RWPE2 (cell line): ENCODE results near the gene OPRL1.
"Not testable (repeated sequence)": the region's sequence is repeated elsewhere in the genome, so short reads cannot be mapped to it uniquely, and the experiment has no call there.

Experiments
- ATAC-seq: fragments of 200-7000 bp; cut with Tn5 transposase; 3 replicates; pipeline ENCODE4 v1.9.1; 2021; ENCODE audit warnings: low read depth
- DNase-seq: peaks from one replicate; pipeline ENCODE4 v3.0.0-alpha.2; 2020; ENCODE audit warnings: low spot score
- H3K27ac ChIP-seq: fragments of 450-650 bp; 2 replicates; pipeline ENCODE4 v1.5.1; 2017; ENCODE audit warnings: mild to moderate bottlenecking; ENCODE audit not compliant: poor library complexity, severe bottlenecking
- H3K27me3 ChIP-seq: fragments of 250-450 bp; sonication (Bioruptor Pico); 2 replicates; pipeline ENCODE4 v1.5.1; 2021; ENCODE audit warnings: mild to moderate bottlenecking, moderate library complexity; ENCODE audit not compliant: insufficient read depth, poor library complexity, severe bottlenecking
- H3K36me3 ChIP-seq: fragments of 250-450 bp; sonication (Bioruptor Pico); 2 replicates; pipeline ENCODE4 v1.5.1; 2020; ENCODE audit warnings: low read depth, mild to moderate bottlenecking, moderate library complexity
- H3K4me1 ChIP-seq: fragments of 250-450 bp; sonication (Bioruptor Pico); 2 replicates; pipeline ENCODE4 v1.5.1; 2021; ENCODE audit warnings: mild to moderate bottlenecking, moderate library complexity; ENCODE audit not compliant: insufficient read depth, poor library complexity, severe bottlenecking
- H3K4me3 ChIP-seq: fragments of 250-450 bp; sonication (Bioruptor Pico); 2 replicates; pipeline ENCODE4 v1.5.1; 2021; ENCODE audit warnings: mild to moderate bottlenecking, moderate library complexity; ENCODE audit not compliant: severe bottlenecking
- H3K9me3 ChIP-seq: fragments of 250-450 bp; sonication (Bioruptor Pico); 2 replicates; pipeline ENCODE4 v1.5.1; 2021; ENCODE audit warnings: mild to moderate bottlenecking, moderate library complexity; ENCODE audit not compliant: severe bottlenecking
- TF ChIP-seq, protein P1 (sequence below): fragments of 450-650 bp; IDR thresholded peaks from one replicate; pipeline ENCODE4 v1.5.1; 2017; ENCODE audit warnings: mild to moderate bottlenecking, moderate library complexity; ENCODE audit not compliant: poor library complexity, severe bottlenecking

The OPRL1 gene

GRCh38 chr20:64082820-64083377 is 3.0 kb downstream of the OPRL1 start:
- Histone ChIP-seq H3K36me3 (no peaks in the 10 kb centered on the region), H3K27me3 (peaks cover 20% of the 10 kb centered on the region), H3K27ac (no peak overlapping the region), H3K9me3 (no peaks in the 10 kb centered on the region), H3K4me3 (peak overlapping the region; percentile 37), H3K4me1 (peaks cover 10% of the 10 kb centered on the region)
- ATAC-seq, result no peak
- TF ChIP-seq, protein P1, sequence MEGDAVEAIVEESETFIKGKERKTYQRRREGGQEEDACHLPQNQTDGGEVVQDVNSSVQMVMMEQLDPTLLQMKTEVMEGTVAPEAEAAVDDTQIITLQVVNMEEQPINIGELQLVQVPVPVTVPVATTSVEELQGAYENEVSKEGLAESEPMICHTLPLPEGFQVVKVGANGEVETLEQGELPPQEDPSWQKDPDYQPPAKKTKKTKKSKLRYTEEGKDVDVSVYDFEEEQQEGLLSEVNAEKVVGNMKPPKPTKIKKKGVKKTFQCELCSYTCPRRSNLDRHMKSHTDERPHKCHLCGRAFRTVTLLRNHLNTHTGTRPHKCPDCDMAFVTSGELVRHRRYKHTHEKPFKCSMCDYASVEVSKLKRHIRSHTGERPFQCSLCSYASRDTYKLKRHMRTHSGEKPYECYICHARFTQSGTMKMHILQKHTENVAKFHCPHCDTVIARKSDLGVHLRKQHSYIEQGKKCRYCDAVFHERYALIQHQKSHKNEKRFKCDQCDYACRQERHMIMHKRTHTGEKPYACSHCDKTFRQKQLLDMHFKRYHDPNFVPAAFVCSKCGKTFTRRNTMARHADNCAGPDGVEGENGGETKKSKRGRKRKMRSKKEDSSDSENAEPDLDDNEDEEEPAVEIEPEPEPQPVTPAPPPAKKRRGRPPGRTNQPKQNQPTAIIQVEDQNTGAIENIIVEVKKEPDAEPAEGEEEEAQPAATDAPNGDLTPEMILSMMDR, result no peak
- DNase-seq, result no peak

DNA sequence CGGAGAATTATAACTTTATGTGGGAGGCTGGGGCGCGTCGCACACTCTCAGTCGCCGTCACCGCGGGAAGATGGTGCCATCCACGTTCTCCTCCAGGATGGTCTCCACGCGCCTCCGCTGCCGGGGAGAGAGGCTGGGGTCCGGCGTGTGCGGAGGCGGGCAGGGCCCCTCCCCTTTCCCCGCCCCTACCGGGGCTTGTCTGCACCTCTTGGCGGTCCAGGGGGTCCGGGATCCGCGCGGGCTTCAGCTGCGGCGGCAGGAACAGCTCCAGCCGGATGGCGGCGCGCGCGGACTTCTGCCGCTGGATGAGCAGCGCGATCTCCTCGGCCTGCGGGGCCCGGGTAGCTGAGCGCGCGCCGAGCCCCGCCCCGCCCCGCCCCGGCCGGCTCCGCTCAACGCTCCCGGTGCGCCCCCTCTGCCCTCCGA is 3.5 kb downstream of the OPRL1 start:
- no peaks in the 10 kb centered on the region for H3K36me3 ChIP-seq
- H3K4me3 ChIP-seq, result peak overlapping the region; percentile 37
- no peak overlapping the region for H3K27ac ChIP-seq
- peaks cover 20% of the 10 kb centered on the region for H3K27me3 ChIP-seq
- H3K9me3 ChIP-seq, result no peaks in the 10 kb centered on the region
- H3K4me1 ChIP-seq, result peaks cover 6% of the 10 kb centered on the region
- TF ChIP-seq, protein P1, result peak; percentile 100
- ATAC-seq, result peak; percentile 58
- no peak for DNase-seq

GRCh38 chr20:64083804-64084684 is 4.2 kb downstream of the OPRL1 start, which contains the start of gene LKAAEAR1:
LKAAEAR1 (minus strand) TSS chr20:64084398; CDS start chr20:64084219, 179 bp downstream.
- H3K27ac ChIP-seq, result no peak within 1 kb of the TSS
- H3K36me3 ChIP-seq, result no peaks in the 10 kb centered on the region
- DNase-seq (no peak), ATAC-seq (peak; percentile 1)
- H3K9me3 ChIP-seq, result no peaks in the 10 kb centered on the region
- H3K4me1 ChIP-seq, result no peaks in the 10 kb centered on the region
- H3K27me3 ChIP-seq, result peaks cover 20% of the 10 kb centered on the region
- H3K4me3 ChIP-seq, result peak within 1 kb of the TSS; percentile 37
- TF ChIP-seq, protein P1, result peak; percentile 93

DNA sequence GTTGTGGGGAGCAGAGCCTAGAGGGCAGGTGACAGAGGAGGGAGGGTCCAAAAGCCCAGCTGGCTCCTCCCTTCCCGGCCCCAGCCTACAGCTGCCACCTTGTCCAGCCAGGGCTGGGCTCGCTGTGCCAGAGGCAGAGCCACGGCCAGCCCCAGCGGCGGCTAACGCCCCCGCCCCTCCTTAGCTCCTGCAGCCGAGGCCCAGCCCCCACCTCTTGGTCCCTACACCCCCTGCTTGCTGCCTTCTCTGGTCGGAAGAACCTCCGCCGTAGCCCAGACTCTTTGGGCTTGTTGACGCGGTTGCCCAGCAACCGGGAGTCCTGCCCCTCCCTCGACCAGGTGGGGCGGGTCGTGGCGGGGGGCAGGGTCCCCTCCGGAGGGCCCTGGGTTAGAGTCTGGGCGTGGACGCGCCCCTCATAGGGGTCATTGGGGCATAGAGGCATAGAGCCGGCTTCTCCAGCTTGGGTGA is 4.8 kb downstream of the OPRL1 start:
- DNase-seq (no peak), ATAC-seq (no peak)
- Histone ChIP-seq H3K9me3 (no peaks in the 10 kb centered on the region), H3K4me3 (no peak overlapping the region), H3K4me1 (no peaks in the 10 kb centered on the region), H3K27ac (no peak overlapping the region), H3K36me3 (no peaks in the 10 kb centered on the region), H3K27me3 (peaks cover 20% of the 10 kb centered on the region)
- TF ChIP-seq, protein P1, result no peak

DNA sequence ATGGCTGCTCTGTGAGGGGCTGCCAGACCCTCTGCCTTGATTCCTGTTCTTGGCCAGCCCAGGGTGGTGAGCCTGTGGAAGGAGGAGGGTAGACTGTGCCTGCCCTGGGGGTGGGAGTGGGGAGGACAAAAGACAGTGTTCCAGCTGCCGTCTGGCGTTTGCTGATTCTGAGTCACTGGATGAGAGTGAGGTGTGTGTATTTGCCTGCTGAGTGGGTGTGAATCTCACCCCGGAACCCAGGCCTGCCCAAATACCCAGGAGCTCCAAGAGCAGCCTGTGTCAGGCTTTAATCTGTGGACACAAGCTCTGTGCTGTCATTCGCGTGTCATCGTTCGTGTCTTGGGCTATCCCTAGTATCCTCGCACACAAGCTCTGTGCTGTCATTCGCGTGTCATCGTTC is 6.9 kb downstream of the OPRL1 start:
- H3K27me3 ChIP-seq, result peaks cover 20% of the 10 kb centered on the region
- no peak overlapping the region for H3K4me3 ChIP-seq
- no peaks in the 10 kb centered on the region for H3K4me1 ChIP-seq
- H3K36me3 ChIP-seq, result no peaks in the 10 kb centered on the region
- H3K9me3 ChIP-seq, result no peaks in the 10 kb centered on the region
- TF ChIP-seq, protein P1, result no peak
- DNase-seq (no peak), ATAC-seq (no peak)
- no peak overlapping the region for H3K27ac ChIP-seq

- H3K4me3 ChIP-seq, H3K36me3 ChIP-seq, ATAC-seq, H3K27ac ChIP-seq, DNase-seq, H3K4me1 ChIP-seq, H3K9me3 ChIP-seq: not testable (repeated sequence)
- H3K27me3 ChIP-seq, result peaks cover 20% of the 10 kb centered on the region
Measured at GRCh38 chr20:64087226-64087825, 7.4 kb downstream of the OPRL1 start.

GRCh38 chr20:64088586-64088985 is 8.7 kb downstream of the OPRL1 start:
- H3K36me3 ChIP-seq, H3K4me1 ChIP-seq, H3K27ac ChIP-seq, H3K9me3 ChIP-seq, H3K4me3 ChIP-seq: not testable (repeated sequence)
- ATAC-seq, result 0 out of 3 replicates have a peak, but pooled peaks have one; percentile 4
- DNase-seq, result peak; percentile 97
- H3K27me3 ChIP-seq, result peaks cover 16% of the 10 kb centered on the region
